Stimulated activated CD8-positive, alpha-beta memory T cell treated with anti-CD3 and anti-CD28 coated beads, Interleukin-15, amount 100 ng/mL, for 24 hours (primary cell): ENCODE results near the gene LYPD6.
"Not testable (repeated sequence)": the region's sequence is repeated elsewhere in the genome, so short reads cannot be mapped to it uniquely, and the experiment has no call there.

Experiments
- DNase-seq: peaks from one replicate; pipeline ENCODE4 v3.0.0-alpha.2; 2020; ENCODE audit warnings: low read depth

The LYPD6 gene

DNA sequence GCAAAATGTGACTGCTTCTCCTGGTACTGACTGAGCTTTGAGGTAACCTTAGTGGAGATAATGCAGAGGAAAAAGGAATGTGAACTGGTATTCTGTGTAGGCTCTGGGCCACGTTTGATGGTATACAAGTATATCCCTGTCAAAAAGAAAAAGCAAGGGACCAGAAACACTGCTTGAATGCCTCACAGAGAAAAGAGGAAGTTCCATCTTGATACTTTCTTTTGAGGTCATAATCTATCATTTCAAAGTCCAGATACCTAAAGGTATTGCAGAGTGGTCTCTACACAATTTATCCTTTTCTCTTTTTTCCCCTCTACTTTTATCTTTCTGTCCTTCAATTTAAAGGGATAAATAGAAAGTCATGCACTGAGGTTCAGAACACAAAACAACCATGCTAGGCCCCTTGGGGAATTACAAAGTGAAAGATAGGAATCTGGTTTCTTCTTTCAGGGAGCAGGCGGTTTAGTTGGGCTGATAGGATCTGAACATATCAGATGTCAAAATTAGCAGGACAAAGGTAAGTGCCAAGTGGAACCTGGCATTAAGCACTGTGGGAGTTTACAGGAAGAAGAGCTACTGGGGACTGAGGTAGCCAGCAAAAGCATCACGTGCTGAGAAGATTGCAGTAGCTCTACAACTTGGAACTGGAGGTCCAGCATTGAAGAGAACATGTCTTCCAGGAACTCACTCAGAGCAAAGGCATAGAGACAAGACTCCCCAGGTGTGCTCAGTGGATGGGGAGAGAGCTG lies 121.2 kb downstream of the LYPD6 start:
- no peak for DNase-seq

DNA sequence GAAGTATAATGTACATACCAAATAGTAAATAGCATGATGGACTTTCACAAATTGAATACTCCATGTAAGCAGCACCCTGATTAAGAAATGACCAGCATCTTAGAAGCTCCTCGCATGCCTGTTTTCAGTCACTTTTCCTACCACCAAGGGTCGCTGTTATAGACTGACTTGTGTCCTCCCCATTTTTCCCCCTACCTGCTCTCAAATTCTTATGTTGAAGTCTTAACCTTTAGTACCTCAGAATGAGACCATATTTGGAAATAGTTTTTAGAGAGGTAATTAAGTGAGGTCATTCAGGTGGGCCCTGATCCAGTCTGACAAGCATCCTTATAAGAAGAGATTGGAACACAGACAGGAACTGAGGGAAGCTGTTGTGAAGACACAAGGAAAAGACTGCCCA lies 125.9 kb downstream of the LYPD6 start:
- no peak for DNase-seq

DNA sequence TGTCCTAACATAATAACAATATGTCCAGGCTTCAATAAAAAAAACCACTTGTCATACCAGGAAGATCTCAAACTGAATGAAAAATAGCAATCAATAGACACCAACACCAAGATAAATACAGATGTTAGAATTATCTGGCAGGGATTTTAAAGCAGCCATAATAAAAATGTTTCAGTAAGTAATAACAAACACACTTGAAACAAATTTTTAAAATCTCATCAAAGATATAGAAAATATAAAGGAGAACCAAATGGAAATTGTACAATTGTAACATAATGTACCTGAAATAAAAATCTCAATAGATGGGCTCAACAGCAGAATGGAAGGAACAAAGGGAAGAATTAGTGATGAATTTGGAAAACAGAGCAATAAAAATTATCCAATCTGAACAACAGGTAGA lies 128.1 kb downstream of the LYPD6 start:
- no peak for DNase-seq

DNA sequence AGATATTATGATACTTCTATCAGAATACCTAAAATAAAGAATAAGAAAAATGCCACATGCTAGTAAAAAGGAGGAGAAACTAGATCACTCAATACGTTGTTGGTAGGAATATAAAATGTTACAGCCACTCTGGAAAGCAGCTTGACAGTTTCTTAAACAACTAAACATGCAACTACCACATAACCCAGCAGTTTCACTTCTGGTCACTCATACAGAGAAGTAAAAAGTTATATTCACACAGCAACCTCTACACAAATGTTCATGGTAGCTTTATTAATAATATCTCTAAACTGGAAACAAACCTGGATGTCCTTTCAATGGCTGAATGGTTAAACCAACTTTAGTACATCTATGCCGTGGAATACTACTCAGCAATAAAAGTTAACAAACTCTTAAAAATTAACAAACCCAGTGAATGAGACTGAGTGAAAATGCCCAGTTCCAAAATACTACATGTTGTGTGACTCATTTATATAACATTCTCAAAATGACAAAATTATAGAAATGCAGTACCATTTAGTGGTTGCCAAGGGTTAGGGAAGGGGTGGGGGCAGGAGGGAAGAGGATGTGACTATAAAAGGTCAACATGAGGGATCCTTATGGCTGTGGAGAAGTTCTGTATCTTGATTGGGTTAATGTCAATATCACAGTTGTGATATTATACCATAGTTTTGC lies 133.1 kb downstream of the LYPD6 start:
- no peak for DNase-seq

DNA sequence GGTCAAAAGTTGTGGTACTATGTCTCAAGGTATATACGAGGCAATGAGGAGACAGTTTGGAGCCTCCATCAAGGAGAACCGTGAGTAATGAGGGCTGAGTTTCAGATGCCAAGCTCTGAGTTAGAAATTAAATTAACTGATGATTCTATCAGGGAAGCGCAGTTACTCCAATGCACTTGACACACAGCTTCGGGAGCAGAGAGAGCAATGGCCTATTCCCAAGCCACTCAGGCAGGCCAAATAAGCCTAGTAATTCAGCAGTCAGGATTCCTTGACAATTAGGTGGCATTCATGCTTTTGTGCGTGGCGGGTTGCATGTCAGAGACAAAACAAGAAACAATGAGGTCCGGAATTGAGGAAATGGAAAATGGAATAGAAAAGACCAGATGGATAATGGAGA lies 134.0 kb downstream of the LYPD6 start:
- DNase-seq = no peak

DNA sequence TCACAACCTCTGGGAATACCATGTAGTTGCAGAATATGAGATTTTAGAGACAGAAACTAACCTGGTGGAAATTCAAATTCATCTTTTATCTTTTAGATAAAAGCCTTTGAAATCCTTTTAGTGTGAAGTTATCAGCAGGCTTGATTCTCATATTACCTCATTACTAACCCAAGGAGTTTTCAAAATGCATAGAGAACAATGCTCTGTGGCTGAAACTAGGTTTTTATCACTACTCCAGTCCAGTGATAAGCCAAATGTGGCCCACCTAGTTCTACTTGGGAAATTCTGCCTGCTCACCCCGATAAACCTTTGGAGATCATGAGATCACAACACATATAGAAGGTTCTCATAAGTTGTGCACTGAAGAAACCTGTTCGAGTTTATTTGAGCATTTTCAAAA lies 135.5 kb downstream of the LYPD6 start:
- no peak for DNase-seq

DNA sequence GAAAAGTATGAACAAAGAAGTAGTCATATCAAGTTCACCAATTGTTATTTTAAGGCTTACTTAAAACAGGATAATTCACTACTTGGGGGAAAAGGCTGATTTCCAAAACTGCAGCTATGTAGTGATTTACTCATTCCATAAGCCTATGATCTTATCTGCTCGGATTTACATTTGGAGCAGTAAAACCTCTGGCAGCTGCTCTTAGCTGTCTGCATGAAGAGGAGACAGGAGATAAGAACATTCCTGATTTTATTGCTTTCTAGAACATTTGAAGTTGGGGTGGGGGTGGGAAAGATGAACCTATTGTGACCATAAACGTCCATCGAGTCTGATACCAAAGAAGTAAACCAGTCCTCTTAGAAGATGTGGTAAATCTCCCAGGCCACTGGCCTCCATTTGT lies 136.2 kb downstream of the LYPD6 start:
- no peak for DNase-seq

DNA sequence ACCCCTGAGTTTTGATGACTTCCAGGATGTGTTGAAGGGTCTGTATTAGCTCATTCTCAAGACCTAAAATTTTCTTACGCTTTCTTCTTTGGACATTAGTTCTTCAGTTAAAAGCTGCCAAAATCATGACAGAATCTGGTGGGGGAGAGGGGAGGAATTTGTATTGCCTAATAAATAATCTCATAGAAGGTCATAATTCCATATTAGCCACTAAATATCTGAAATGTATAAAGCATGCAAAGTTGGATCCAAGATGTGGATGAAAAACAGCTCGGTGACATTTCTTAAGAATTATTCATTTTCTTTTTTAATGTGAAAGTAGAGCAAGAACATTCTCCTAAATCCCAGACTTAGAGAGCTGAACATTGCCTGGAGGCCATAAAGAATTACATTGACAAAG lies 137.0 kb downstream of the LYPD6 start:
- no peak for DNase-seq

DNA sequence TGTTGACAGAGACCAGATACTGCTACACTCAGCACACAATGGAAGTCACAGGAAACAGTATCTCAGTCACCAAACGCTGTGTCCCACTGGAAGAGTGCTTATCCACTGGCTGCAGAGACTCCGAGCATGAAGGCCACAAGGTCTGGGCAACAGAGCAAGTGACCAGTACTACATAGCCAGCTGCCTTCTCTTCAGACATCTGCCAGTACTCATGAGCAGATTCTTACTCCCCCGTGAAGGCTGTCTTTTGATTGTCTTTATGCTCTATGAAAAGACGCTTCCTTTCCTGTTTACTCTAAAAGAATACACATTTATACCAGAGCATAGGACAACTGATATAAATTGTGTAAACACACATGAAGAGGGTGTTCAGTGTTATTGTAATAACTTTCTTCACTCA lies 138.2 kb downstream of the LYPD6 start:
- DNase-seq = no peak

DNA sequence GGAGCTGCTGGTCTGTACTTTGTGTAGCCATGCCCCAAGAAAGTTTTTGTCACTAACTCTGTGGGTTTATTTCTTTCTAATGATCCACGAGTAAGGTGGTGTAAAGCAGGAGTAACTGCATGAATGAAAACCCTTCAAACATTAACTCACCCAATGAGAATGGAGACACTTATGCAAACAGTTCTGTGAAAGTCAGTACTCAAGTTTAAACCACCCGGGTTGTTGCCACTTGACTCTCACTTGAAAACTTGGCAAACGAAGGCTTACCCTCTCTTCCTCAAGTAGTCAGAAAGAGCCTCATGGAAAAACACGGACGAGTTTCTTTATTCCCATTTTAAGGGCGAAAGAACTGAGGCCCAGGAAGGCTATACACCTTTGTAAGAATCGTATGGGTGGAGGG lies 139.7 kb downstream of the LYPD6 start:
- no peak for DNase-seq

DNA sequence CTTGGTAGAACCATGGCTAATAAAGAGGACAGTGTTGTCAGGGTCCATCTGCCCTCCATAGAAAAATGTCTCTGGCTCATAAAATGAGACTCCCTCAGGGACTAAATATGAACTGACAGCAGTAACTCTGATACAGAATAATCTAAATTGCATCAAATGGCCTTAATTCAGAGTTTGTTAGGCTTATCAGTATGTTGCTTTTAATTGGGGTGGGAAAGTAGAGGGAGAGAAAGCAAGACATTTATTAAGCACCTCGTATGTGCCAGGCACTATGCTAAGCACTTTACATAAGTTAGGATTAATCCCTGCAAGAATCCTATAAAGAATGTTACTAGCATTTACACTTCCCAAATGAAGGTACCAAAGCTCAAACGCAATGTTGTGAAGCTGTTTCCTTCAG lies 142.0 kb downstream of the LYPD6 start:
- DNase-seq = no peak

DNA sequence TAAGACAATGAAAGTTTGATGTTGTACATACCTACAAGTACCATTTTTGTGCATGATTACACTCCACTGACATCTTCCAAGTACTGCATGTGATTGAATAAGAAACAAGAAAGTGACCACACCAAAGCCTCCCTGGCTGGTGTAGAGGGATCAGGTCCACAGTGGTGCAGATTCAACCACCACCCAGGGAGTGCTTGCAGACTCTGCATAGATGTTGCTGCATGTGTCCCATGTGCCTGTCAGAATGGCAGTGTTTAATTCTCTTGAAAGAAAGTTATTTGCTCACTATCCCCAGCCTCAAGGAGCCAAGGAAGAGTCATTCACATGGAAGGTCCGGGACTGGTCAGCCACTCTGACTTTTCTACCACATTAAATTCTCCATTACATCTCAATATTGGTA lies 142.7 kb downstream of the LYPD6 start:
- DNase-seq = no peak

DNA sequence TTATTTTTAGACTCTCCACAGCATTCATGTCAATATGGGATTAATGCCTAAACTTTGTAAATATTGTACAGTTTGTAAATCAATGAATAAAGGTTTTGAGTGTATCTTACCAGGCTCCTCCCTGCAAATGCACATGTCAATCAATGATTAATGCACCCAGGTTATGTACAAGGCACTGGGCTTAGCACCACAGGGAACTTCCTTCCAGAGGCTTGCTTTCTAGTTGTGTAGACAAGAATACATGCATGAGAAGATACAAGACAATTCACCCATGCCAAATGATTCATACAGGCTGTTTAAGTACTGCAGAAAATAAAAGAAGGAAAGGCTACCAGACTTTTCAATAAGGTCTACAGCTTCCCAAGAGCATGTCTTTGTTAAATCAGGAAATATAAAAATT lies 143.1 kb downstream of the LYPD6 start:
- DNase-seq = no peak

DNA sequence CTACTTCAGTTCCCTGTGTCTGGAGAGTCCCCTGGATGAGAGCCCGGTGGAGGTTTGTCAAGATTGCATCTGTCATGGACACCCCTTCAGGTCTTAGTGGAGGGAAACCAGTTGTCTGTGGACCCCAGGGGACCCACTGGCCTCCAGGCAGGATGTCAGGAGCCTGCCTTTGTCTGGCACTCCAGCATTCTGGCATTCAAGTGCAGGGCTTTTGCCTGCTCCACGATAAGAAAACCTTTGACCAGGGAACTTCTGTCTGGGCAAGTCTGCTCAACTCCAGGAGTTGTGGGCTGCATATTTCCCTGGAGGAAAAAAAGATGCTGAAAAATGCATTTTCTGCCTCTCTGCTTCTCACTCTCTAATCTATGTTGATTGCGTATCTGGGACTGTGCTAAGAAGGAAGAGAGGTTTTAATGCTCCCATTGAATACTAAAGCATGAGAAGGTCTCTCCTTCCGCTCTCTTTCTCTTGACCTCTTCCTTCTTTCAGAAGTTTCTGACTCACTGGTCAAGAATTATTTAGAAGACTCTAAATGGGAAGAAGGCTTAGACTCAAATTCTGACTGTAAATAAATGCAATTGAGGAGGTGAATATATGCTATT lies 152.7 kb downstream of the LYPD6 start:
- no peak for DNase-seq

DNA sequence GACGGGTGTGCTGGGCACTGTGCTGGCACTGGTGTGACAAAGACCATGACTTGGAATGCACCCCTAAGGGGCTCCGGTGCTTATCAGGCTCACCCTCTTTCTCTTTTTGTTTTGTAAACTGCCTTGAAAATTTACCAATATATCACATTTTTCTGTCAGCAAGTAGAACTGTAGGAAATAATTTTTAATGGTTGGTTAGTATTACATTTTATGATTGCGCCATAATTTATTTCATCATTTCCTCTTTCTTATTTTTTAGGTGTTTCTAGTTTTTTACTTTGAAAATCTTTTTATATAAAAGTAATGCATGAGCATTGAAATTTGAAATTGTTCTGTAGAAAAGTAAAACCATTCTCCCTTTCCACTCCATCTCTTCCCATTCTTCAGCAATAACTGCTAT lies 156.3 kb downstream of the LYPD6 start:
- DNase-seq = no peak

DNA sequence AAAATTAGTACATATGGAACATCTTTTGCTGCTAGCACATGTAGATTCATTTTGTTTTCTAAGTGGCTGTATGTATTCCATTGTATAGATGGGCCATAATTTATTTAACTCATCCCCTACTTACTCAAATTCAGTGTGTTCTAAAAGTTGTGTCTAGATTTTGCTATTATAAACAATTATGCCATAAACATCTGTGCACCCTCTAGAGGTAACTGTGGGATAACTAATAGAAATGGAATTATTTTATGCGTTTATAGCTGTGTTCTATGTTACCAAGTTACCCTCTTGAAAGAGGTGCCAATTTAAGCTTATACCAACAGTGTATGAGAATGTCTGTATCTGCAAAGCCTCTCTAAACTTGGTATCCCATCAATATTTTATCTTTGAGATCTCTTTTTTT lies 156.8 kb downstream of the LYPD6 start:
- DNase-seq = no peak

DNA sequence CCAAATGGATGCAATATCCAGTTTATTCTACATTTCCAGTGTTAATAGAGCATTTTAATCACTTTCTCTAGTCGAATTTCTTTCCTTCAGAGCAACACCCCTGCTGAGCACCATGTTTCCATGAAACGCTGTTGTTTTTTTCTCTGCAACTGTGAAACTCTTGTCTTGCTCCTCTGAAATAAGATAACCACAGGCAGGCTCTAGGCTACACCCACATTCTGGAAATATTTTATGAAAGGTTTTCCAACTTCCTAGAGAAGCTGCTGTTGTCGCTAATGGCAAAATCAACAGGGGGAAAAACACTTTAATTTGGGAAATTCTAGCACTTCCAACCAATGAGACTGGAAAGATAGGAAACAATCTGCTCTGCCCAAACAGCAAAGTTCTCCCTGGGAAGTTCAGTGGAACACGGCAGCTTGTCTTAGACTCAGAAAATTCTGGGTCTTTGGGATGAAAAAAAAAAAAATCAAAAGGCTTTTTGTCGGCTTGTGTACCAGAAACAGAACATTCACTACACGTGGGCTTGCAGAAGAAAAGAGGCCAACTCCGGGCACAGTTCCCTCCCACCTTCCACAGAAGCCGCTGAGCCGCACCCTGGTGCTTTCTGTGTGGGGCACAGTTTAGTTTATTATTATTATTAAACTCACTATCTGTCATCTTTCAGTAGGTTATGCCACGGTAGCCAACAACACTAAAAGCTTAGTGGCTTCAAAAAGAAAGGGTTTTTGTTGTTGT lies 158.5 kb downstream of the LYPD6 start:
- no peak for DNase-seq

DNA sequence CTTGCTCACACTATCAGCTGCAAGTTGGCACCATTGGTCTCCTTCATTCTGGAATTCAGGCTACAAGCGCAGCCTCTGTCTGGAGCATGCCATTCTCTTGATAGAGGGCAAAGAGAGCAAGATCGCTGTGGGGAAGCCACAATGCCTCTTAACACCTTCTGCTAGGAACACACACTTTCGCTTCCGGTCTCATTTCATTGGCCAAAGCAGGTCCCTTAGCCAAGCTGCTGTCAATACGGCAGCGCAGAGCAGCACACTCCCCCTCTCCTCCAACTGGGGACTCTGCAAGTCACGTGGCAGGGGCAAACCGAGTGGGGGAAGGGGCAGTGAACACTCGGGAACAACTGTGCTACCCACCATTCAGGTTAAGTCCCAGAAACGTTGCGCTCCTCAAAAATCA lies 159.1 kb downstream of the LYPD6 start:
- no peak for DNase-seq

DNA sequence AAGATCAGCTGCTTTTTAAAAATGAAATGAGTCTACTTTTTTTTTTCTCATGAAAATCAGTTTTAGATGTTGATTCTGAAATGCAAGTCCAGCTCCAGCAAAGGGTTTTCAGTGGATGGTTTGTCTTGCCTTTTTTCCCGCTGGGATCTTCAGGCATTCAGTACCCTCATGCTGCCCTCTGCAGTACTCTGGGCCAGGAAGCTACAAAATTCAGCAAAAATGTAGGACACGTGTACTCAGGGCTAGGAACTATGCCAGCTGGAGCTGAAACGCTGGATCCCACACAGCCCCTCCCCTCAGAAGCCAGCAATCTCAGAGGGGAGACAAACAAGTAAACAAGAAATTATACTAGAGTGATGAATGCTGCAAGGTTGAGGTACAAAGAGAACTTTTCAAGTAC lies 159.9 kb downstream of the LYPD6 start:
- no peak for DNase-seq

DNA sequence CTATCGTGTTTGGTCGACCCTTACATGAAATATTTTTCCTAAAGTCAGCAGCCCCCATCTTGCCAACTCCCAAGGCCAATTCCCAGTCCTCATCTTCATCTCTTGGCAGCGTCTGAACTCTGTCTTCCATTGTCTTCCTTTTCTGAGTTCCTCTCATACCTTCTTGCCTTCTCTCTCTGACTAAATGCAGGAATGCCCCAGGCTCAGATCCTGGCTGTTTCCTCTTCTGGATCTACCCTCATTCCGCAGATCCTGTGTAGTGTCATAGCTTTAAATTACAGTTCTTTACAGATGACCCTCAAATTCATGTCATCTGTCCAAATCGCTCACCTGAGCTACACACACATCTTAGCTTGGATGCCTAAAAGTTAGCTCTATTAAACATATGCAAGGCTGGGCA lies 162.5 kb downstream of the LYPD6 start:
- DNase-seq = no peak

DNA sequence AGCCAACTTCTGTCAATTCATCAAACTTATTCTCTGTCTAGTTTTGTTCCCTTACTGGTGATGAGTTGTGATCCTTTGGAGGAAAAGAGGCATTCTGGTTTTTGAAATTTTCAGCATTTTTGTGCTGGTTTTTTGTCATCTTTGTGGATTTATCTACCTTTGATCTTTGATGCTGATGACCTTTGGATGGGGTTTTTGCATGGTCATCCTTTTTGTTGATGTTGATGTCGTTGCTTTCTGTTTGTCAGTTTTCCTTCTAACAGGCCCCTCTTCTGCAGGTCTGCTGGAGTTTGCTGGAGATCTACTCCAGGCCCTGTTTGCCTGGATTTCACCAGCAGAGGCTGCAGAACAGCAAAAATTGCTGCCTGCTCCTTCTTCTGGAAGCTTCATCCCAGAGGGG lies 168.8 kb downstream of the LYPD6 start:
- DNase-seq = not testable (repeated sequence)

DNA sequence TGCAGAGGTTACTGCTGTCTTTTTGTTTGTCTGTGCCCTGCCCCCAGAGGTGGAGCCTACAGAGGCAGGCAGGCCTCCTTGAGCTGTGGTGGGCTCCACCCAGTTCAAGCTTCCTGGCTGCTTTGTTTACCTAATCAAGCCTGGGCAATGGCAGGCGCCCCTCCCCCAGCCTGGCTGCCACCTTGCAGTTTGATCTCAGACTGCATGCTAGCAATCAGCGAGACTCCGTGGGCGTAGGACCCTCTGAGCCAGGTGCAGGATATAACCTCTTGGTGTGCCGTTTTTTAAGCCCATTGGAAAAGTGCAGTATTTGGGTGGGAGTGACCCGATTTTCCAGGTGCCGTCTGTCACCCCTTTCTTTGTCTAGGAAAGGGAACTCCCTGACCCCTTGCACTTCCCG lies 176.4 kb downstream of the LYPD6 start:
- DNase-seq = not testable (repeated sequence)

DNA sequence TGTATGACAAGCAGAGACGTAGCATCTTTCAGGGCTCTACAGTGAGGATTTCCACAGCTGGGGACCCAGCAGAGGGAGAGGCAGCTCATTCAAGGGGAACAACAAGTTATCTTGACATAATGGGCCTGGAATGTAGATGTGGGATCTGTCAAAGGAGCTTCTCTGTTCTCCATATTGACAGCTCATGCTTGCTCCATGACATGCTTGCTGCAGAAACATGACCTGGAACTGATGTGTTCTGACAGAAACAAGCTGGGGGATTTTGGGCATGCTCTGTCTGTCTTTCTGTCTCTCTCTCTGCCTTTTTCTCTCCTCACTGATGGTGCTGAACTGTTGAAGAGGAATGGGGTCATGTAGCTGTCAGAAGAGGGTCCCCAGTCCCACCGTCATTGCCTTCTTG lies 177.6 kb downstream of the LYPD6 start:
- no peak for DNase-seq
